HT1080 (cell line): ENCODE results near the gene LIN7B. TPM values are rescaled to one million over a fixed set of nuclear protein-coding genes. Genes with fewer than 3 reads are reported as not detected.

Experiments
- DNase-seq: peaks from one replicate; pipeline ENCODE4 v3.0.0-alpha.2; 2015; ENCODE audit warnings: low read depth
- total RNA-seq: library from RNA; depleted of rRNA; stranded (reverse); fragments of >200 nt; shearing (Covaris generic); gene quantifications from 2 replicates; pipeline ENCODE4 v1.2.3, GENCODE V29; 2014

The LIN7B gene
- total RNA-seq, 1 experiment from 2014 or later: 2.6 TPM

DNA sequence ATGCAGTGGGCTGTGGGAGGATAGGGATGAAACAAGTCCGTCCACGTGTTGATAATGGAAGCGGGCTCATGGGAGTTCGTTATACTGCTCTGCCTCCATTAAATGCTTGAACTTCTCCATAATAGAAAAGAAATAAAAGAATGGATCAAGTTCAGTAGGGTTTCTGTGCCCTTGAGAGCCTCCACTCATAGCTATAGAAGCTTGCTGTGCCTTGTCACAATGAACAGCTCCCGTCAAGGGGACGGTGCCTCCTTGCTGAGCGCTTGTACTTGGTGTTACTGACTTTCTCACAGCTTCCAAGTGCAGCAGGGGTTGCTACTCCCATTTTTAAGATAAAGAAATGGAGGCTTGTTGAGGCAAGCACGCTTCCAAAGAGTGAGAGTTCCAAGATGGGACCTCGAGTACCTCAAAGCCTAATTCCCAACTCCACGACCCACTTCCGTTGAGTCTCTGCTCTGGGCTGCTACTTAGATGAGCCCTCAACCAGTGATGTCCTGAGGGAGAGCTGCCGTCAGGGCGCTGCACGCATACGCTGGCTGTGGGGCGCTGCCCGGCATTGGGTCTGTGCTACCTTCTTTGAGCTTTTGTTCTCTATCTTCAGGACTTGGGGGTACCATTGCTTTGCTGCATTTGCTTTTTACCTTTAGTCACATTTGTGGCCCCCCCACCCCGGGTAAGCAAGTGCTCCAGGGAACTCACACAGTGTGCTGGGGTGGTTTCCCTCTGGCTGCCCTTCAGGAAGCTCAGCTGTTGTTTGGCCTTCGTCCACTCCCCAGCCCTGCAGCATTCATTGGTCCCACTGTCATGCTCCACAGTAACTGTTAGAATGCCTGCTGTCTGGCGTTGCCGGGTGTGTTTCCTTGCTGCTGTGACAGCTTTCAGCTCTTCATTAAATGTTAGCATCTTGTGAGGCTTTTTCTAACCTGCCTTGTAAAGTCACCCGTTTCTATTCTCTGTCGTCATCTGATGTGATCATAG lies 19.4 kb upstream of the LIN7B start:
- DNase-seq: no peak

DNA sequence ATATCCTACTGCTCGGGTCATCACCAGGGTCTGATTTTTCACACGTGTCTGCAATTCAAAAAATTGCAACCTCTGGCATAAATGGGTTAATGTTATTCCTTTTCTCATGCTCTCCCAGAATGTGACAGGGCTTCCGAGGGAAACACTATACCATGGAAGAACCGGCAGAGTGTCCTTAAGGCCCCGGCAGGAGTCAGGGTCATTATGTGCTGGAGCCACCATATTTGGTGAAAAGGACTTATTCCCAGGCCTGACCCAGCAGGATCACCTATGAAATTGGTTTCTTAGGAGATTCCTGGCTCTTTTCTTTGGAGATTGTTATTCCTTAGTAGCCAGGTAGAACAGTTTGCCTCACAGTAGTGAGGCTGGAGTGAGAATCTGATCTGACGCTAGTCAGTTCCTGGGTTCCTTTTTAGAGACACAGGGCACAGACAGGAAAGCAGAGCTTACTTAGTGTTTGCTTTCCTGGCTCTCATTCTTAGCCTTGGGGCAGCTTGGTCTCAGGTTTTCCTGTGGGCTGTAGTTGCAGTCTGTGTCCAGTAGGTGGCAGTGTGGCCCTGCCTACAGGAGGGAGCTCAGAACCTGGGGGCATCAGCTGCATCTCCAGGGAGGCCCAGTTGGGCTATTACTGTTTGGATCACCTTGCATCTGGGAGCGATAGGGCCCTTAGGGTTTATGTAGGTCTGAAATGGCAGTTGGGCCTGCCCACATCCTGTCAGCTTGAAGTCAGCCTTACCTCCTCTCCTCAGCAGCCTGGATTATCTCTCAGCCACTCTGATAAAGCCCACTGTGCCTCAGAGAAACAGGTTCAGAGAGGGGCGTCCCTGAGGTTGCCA lies 16.5 kb upstream of the LIN7B start:
- DNase-seq: peak; percentile 76

DNA sequence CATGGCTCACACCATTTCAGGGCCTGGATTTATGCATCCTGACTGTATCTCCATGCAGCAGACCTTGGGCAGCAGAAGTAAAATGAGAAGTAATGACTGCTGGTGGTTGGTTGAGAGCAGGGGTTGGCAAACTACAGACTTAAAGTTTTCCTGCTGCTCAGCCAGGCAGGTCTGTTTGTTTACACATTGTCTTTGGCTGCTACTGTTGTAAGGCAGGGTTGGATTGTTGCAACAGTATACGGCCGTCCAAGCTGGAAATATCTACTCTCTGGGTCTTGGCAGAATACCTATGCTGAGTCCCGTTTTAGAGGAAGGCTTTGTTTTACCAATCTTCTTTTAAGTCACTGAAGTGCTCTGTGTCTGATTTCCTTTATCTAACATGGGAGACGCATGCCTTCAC lies 15.4 kb upstream of the LIN7B start:
- no peak for DNase-seq

DNA sequence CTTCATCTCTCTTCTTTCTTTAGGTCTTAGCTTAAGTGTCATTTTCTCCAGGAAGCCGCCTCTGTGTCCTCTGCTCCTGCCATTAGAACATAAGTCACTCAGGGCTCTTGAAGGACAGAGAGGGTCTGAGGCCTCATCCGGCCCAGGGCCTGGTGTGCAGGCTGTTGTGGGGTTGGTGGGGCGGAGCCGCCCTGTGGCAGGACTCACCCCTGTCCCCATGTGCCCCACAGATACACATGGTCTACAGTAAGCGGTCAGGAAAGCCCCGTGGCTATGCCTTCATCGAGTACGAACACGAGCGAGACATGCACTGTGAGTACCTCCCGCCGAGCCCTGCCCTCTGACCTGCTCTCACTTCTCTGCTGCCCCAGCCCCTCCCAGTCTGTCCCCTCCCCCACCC lies 13.0 kb upstream of the LIN7B start:
- DNase-seq: no peak

DNA sequence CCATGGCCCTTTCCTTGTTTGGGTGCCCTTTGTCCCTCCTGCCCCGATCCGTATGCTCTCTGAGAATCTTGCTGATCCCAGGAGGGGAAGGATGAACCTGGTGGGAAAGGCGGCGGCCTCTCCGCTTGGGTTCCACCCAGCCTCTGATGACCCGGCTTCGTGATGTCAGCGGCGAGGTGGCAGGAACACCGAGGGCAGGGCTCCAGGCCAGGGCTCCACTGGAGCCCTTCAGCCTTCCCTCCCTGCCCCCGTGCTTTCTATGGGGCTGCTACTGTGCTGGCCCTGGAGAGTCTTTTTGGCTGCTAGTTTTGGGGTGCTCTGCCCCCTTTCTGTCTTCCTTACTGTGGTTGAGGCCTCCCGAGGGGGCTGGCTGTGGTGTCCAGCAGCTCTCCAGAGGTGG lies 11.9 kb upstream of the LIN7B start:
- DNase-seq: no peak

DNA sequence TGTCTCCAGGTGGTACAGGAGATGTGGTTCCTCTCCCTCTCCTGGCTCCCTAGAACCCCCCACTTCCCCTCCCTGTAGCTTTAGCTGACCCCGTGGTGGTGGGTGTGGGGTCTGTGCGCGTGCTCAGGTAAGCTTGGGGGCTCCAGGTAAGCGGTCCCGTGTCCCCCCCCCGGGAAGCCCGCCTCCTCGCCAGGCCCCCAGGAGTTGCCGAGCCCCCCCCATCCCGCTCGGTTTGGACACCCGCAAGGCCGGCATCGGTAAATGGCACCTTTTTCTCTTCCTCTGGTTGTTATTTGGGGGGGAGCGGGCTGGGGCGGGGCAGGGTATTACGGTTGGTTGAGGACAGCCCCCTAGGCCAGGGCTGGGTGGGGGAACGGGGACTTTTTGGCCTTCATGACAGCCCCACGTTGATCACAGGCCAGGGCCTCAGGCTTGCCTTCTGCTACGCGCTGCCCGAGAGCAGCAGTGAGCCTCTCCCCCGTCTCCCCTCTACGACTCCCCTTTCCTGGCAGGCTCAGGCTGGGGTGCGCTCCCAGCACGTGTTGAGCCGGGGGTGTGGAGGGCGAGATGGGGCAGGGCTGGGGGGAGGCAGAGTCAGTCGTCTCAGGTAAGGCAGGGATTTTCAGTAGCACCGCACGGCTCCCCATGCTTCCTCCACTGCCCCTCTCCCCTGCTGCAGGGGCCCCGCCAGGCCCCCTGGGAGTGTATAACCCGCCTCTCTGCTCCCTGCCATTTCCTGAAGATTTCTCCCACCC lies 10.7 kb upstream of the LIN7B start:
- no peak for DNase-seq

DNA sequence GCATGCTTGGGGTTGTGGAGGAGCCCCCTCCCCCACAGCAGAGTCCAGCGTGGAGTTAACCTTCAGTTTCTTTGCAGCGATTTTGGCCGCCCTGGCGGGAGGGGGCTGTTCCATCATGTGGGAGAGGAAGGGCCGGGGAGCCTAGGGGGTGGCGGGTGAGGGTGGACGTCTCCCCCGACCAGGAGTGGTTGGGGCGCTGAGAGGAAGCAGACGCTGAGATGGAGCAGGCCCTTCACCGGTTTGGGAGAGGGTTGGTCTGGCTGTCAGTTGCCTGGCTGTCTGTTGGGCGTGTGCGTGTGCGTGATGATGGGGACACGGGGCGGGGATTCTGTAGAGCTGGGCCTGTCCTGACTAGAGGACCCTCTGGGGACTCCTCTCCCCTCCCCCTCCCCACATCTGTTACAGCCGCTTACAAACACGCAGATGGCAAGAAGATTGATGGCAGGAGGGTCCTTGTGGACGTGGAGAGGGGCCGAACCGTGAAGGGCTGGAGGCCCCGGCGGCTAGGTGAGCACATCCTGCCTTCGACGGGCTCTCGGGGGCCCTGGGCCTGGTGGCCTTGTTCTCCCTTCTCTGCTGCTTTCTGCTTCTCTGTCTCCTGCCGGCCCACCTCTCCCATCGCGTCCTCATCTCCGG lies 9.8 kb upstream of the LIN7B start:
- DNase-seq: no peak

DNA sequence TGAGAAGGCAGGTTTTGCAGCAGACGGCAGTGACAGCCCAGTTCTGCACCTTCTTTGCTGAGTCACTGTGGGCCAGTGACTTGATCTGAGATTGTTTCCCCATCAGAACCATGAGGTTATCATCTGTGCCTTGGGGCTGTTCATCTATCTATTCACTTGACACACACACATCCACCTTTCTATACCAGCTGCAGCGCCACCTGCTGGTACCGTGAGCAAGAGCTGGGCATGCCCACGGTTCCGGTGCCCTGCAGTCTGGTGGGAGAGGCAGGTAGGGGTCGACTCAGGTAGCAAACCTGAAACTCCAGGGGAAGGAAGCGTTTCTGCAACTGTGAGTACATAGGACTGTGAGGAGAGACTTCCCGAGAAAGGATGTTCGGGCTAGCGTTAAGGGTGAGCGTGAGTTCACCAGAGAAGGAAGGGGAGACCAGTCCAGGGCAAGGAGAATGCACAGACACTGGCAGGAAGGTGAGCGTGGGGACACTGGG lies 7.5 kb upstream of the LIN7B start:
- DNase-seq: peak; percentile 39

DNA sequence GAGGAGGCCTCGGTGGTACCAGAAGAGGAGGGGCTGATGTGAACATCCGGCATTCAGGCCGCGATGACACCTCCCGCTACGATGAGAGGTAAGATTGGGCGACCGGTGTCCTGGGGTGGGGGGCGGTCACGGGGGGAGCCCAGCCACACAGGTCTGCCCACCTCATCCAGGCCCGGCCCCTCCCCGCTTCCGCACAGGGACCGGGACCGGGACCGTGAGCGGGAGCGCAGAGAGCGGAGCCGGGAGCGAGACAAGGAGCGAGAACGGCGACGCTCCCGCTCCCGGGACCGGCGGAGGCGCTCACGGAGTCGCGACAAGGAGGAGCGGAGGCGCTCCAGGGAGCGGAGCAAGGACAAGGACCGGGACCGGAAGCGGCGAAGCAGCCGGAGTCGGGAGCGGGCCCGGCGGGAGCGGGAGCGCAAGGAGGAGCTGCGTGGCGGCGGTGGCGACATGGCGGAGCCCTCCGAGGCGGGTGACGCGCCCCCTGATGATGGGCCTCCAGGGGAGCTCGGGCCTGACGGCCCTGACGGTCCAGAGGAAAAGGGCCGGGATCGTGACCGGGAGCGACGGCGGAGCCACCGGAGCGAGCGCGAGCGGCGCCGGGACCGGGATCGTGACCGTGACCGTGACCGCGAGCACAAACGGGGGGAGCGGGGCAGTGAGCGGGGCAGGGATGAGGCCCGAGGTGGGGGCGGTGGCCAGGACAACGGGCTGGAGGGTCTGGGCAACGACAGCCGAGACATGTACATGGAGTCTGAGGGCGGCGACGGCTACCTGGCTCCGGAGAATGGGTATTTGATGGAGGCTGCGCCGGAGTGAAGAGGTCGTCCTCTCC lies 6.3 kb upstream of the LIN7B start:
- no peak for DNase-seq

DNA sequence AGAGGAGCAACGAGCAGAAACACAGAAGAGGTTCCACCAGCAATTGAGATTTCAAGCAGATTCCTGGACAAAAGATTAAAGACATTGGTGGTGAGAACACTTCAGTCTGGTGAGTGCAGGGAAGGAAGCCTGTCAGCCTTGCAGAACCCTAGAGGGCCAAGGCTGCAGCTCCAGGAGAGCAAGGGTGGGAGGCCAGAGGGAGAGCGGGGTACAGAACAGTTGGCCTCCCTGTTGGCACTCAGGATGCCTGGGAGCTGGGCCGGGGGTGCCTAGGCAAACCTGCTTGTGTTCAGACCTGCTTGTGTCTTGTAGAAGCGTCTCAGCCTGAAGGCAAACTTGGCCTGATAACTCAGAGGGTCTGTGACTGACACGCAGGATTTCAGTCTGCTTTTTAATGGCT lies 5.1 kb upstream of the LIN7B start:
- no peak for DNase-seq

DNA sequence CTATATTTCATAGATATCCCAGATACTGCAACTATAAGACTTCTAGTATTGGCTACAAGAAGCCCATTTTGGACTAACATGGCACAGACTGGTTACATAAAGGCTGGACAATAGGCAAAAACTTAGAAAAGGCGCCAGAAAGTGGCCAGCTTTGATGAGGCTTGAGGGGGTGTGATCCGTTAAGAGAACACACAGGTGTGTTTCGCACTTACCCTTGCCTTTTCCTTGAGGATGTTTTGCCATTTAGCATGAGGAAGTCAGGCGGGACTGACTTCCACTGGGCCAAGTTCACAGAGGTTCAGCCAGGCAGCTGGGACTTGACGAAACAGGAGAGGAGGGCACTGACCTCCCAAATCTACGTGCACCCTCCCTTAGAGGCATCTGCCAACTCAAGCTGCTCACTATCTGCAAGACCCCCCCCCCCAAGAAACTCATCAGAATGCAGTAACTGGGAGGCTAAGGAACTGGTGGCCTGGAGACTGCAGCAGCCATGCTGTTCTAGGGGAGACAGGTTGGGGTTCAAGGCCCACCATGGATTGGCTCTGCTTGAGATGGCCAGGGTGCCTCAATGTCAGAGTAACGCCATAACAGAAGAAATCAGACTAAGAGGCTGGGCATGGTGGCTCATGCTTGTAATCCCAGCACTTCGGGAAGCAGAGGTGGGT lies 4.5 kb upstream of the LIN7B start:
- no peak for DNase-seq

DNA sequence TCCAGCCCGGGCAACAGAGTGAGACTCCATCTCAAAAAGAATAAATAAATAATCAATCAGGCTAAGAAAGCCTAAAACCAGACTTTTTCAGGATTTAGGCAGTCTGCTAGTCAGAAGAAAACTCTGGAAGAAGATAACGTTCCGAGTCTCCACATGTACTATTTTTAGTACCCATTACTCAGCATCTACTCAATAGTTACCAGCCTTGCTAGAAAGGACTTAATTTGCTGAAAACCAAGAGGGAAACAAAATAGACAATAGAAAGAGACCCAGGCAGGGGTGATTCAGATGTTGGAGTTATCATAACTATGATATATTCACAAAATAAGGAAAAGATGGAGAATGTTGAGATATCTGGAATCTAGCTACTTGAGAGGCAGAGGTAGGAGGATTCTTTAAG lies 3.6 kb upstream of the LIN7B start:
- no peak for DNase-seq

DNA sequence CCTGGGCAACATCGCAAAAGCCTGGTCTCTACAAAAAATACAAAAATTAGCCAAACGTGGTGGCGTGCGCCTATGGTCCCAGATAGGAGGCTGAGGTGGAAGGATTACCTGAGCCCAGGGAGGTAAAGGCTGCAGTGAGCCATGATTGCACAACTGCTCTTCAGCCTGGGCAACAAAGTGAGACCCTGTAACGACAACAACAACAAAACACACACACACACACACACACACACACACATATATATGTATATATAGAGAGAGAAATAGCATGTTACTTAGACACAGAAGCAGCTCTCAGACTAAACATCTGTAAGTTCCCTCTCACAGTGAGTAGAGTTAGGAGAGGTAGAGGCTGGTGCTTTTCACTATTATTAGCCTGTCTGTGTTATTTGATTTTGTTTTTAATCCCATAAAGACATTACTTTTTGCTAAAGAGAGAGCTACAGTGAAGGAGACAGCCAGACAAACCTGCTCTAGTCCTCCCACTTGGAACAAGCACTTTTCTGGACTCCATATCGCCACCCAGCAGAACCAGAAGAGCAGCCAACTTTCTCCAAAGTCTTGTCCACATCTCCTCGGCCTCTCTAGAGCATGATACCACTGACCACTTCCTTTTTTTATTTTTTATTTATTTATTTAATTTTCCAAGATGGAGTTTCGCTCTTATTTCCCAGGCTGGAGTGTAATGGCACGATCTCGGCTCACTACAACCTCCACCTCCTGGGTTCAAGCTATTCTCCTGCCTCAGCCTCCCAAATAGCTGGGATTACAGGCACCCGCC lies 2.8 kb upstream of the LIN7B start:
- DNase-seq: no peak

DNA sequence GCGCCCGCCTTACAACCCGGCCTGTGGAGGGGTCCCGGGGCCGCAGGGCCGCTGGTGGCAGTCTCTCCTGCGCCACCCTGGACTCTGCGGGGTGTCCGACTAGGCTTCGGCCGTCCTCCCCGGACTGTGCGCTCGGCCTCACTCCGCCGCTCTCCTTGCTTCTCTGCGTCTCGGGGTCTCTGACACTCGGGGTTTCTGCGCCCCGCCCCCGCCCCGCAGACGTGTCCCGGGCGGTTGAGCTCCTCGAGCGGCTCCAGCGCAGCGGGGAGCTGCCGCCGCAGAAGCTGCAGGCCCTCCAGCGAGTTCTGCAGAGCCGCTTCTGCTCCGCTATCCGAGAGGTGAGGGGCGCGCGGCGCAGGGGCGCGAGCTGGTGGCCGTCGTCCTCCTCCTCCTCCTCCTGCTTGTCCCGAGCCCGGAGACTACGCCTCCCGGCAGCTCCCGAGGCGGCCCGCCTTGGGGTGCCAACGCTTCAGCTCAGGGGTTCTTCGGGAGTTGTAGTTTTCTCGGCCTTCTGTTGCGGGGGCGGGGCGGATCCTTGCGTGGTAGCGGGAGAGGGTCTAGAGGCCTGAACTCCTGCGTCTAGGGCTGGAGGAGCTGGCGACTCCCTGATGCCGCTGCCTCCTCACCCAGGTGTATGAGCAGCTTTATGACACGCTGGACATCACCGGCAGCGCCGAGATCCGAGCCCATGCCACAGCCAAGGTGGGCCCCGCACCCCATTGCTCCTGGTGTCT lies 627 bp downstream of the LIN7B start:
- DNase-seq: no peak

DNA sequence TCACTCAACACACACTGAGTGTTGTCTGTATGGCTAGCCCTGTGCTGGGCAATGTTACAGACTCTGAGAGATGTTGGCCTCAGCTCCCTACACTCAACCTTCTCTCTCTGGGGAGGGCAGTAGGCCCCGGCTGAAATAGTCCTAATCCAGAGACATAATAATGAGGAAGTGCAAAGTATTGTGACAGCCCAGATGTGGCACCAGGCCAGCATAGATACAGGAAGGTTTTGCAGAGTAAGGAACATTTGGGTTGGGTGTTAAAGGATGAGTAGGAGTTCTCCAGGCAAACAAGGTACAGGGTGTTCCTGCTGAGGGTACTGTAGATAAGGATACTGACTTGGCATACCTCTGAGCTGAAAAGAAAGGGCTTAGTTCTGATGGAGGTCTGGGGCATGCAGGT lies 2.4 kb downstream of the LIN7B start:
- DNase-seq: no peak

DNA sequence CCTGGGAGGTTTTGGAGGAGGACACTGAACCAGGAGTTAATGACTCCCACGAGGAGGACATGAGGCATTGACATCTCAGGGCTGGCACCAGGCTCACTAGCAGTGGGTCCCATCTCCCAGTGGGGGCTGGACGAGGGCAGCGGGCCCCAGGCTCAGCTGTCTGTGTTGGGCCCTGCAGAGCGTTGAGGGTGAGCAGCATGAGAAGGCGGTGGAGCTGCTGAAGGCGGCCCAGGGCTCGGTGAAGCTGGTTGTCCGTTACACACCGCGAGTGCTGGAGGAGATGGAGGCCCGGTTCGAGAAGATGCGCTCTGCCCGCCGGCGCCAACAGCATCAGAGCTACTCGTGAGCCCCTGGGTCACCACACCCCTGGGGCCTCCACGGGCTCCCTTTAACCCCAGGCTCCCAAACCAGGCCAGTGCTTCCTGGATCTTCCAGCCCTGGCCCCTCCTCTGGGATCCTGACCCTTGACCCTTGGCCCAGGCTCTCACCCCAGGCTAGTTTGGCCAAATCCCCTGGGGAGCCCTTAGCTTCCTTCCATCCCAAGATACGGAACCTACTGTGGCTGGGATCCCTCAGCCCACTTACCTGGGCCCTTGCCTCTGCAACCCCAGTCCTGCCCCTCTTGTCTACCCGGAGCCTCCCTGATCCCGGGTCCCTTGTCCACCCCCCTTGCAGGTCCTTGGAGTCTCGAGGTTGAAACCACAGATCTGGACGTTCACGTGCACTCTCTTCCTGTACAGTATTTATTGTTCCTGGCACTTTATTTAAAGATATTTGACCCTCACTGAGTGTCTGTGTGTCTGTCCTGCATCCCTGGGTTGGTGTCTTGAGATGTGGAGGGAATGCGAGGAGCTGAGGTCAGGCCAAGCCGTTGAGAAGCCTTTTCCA lies 3.8 kb downstream of the LIN7B start:
- DNase-seq: no peak
